GM19438 (cell line): ENCODE data around the gene SPATA21.

Experiments used
- ATAC-seq: cut with Tn5 transposase; IDR thresholded peaks from one replicate; pipeline ENCODE4 v1.9.1; 2021; ENCODE audit warnings: low read depth; ENCODE audit not compliant: unreplicated experiment

The SPATA21 gene

DNA sequence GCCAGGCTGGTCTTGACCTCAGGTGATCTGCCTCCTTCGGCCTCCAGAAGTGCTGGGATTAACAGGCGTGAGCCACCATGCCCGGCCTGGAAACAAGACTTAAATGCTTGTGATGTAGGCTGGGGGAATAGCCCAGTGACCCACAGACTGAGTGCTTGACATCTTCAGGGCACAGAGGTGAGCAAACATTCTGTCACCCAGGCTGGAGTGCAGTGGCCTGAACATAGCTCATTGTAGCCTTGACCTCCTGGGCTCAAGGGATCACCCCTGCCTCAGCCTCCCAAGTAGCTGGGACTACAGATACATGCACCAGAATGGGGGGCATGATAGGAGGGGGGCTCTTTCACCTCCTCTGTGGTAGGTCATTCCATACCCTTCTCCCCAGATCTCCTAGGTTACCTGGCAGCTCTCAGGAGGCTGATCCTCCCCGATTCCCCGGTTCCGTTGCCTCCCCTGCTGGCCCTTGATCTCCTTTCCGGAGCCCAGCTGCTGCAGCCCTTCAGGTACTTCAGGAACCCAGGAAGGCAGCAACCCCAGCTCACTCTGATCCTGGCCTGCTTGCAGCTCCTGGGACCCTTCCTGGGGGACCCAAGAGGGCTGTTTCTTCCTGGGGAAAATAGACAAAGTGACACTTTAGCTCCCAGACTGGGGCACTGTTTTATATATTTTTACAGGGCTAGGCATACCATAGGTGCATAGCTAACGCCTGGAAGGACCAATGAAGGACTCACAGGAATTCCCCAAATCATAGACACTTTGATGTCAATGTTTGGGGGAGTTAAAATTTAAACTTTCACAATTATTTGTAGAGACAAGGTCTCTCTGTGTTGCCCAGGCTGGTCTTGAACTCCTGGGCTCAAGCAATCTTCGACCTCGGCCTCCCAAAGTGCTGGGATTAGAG is 11.8 kb downstream of the SPATA21 start:
- ATAC-seq = no peak

DNA sequence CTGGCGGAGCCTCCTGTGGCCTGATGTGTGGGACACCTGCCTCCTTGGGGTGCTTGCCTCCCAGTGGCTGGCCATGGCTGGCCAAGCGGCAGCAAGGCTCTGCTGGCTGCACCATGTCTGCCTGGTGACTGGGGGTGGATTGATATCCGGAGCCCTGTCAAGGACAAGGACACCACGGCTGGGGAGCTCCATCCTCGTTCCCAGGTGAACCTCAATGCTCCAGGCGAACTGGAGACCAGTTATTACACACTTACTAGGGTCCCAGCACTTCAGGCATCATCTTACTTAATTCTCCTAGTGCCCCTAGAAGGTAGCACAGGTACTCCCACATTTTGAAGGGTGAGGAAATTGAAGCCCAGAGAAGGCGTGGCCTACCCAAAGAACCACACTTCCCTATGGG is 15.2 kb downstream of the SPATA21 start:
- no peak for ATAC-seq

GRCh38 chr1:16421201-16421600 is 16.0 kb downstream of the SPATA21 start:
- no peak for ATAC-seq

- peak; percentile 77 for ATAC-seq
Measured at GRCh38 chr1:16420424-16421118, 16.7 kb downstream of the SPATA21 start.

DNA sequence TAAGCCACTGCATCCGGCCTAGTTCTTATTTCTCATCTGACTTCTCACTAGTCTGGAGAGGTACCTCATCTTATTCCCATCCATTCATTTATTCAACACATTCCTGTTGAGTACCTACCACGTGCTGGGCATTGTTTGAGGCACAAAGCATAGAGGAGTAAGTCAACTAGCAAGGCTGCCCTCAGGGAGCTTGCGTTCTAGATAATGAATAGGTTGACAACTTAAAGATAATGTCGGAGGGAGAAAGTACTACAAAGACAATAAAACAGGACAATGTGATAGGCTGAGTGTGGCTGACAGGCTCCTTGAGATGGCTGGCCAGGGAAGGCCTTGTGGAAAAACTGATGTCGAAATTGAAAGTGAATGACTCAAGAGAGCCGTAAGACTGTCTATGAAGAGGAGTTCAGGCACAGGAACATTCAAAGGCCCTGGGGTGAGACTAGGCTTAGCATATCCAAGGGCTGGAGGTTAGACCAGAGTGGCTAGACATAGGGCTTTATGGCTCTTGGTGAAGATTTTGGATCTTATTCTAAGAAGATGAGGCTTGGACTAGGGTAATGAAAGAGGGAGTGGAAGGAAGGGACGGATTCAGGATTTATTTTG is 18.3 kb downstream of the SPATA21 start:
- ATAC-seq = no peak

DNA sequence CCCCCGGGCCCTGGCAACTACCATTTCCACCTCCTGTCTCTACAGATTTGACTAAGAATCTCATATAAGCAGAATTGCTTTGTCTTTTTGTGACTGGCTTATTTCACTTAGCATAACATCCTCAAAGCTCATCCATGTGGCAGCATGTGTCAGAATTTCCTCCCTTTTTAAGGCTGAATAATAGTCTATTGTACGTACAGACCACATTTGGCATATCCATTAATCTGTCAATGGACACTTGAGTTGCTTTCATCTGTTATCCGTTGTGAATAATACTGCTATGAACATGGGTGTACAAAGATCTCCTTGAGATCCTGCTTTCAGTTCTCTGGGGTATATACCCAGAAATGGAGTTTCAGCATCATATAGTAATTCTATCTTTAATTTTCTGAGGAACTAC is 24.0 kb downstream of the SPATA21 start:
- no peak for ATAC-seq

DNA sequence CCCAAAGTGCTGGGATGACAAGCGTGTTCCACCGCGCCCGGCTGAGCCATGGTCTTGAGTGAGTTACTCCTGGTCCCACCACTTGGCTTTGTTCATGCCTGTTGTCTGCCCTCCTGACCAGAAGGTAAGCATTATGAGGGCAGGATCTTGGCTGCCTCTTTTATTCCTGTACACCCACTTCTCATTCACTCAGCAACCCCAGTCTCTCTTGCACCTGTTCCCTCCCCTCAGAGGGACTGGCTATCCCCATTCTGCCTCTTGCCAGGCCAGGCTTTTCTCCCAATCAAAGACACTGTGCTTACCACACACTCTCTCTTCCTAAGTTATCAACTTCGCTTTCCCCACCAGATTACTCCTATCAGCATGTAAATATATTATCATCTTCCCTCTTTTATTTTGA is 26.4 kb downstream of the SPATA21 start:
- ATAC-seq = no peak

GRCh38 chr1:16409536-16410152 is 27.6 kb downstream of the SPATA21 start:
- ATAC-seq = no peak

- ATAC-seq = no peak
Measured at GRCh38 chr1:16406868-16407267, 30.4 kb downstream of the SPATA21 start.

- ATAC-seq = no peak
Measured at GRCh38 chr1:16405441-16405840, 31.8 kb downstream of the SPATA21 start.

DNA sequence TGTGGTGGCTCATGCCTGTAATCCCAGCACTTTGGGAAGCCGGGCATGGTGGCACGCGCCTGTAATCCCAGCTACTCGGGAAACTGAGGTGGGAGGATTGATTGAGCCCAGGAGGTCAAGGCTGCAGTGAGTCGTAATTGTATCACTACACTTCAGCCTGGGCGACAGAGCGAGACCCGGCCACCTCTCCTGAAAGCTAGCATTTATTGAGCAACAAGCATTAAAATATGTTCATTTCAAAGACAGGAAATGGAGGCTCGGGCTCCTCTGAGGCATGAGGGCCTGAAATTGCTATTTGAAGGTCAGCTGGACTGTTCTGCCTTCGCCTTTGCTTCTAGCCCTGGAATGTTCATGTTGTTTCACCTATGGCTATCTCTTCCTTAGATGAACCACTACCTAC is 34.5 kb downstream of the SPATA21 start:
- no peak for ATAC-seq

DNA sequence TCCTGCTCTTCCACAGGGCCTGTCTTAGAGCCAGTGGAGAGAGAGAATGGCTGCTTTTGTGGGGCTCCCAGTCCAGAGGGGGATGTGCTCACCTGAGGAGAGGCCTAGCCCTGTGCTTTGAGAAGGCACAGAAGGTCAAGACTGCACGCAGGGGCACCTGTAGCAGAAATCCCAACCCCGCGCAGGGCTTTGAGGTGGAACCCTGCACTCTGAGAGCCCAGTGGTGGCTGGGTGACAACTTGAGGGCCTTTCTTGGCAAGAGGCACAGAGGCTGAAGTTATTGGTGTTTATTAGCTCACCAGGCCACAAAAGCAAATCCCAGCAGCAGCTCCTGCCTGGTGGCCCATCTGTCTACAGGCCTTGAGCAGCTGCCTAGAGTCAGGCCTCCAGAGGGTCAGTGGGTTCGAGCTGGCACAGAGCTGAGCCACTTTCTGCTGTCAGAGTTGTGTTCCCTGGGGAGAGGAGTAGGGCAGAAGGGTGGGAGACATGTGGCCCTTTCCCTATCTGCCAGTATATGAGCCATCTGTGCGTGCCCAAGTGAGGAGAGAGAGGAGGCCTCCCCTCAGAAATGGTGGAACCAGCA is 38.8 kb downstream of the SPATA21 start:
- ATAC-seq = no peak

GRCh38 chr1:16397120-16397519 is 40.1 kb downstream of the SPATA21 start:
- ATAC-seq = no peak

DNA sequence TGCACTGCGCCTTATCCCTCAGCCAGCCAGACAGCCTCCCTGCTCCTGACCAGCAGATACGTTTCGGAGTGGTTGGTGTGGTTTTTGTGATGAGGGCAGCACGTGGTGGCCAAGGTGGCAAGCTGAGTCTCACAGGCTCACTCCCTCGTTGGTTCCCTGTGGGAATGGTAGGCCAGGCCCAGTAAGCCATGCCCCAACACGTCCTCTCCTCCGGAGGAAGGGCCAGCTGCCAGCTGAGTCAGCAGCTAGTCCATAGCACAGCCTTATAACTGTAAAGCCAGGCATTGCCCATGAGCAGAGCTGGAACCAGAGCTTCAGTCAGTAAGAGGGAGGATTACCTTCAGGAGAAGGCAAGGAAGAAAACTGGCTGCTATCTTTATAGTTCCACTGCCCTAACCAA is 40.6 kb downstream of the SPATA21 start:
- no peak for ATAC-seq

- ATAC-seq = no peak
Measured at GRCh38 chr1:16394977-16395376, 42.2 kb downstream of the SPATA21 start.

GRCh38 chr1:16393570-16394521 is 43.4 kb downstream of the SPATA21 start:
- no peak for ATAC-seq

- no peak for ATAC-seq
Measured at GRCh38 chr1:16392740-16393569, 44.3 kb downstream of the SPATA21 start.

DNA sequence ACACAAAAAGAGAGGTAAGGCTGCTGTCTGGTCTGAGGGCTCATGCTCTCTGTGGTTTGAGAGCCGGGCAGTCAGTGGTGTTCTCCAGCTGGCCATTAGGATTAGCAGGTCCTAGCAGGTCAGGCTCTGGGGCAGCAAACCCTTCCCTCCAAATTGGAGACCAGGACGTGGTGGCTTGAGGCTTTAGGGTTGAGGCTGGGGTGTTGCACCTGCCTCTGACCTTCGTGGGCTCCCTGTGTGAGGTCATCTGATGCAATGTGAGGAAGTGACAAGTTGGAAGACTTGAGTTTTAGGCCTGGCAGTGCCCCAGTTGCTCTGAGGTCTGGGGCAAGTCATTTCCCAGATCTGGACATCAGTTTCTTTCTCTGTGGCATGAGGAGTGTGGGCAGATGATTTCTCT is 45.8 kb downstream of the SPATA21 start:
- ATAC-seq = no peak
